Measurements from ENCODE around the gene PAPSS1. TPM values are rescaled to one million over a fixed set of nuclear protein-coding genes. Genes with fewer than 3 reads are reported as not detected.

PAPSS1 gene
- total and polyA plus RNA-seq, 7 donors: 20.6 to 30.0 (median 25.5) TPM

DNA sequence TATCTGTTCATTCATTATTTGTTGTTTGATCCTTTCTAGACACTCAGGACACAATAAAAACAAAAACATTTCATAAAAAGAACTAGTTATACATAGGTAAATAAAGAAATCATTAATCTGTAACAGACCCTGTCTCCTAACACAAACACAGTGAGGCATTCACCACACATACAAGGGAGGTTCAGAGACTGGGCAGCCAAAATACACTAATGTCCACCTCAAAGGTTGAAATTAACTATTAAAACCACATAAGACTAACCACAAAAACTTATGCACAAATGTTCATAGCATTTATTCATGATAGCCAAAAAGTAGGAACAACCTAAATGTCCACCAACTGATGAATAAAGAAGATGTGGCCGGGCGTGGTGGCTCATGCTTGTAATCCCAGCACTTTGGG, 7.8 kb downstream of the PAPSS1 start:
- TF ChIP-seq POLR2AphosphoS5 (IDR thresholded peaks at IDR 0.05) (no peak), EP300 (IDR thresholded peaks at IDR 0.05) (no peak), POLR2A (IDR thresholded peaks at IDR 0.05) (no peak)
- TF ChIP-seq, protein P1, sequence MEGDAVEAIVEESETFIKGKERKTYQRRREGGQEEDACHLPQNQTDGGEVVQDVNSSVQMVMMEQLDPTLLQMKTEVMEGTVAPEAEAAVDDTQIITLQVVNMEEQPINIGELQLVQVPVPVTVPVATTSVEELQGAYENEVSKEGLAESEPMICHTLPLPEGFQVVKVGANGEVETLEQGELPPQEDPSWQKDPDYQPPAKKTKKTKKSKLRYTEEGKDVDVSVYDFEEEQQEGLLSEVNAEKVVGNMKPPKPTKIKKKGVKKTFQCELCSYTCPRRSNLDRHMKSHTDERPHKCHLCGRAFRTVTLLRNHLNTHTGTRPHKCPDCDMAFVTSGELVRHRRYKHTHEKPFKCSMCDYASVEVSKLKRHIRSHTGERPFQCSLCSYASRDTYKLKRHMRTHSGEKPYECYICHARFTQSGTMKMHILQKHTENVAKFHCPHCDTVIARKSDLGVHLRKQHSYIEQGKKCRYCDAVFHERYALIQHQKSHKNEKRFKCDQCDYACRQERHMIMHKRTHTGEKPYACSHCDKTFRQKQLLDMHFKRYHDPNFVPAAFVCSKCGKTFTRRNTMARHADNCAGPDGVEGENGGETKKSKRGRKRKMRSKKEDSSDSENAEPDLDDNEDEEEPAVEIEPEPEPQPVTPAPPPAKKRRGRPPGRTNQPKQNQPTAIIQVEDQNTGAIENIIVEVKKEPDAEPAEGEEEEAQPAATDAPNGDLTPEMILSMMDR (IDR thresholded peaks at IDR 0.05): no peak
- Histone ChIP-seq H3K9me3 (peaks cover 0 to 3% (median 0%) of the 10 kb centered on the region in 4 donors), H3K36me3 (no peaks in the 10 kb centered on the region), H3K4me3 (no peak overlapping the region), H3K27ac (no peak overlapping the region), H3K27me3 (no peaks in the 10 kb centered on the region), H3K4me1 (no peaks in the 10 kb centered on the region)
- intact Hi-C loops (cut with DNase I): loop anchor here (10.0 kb wide), 1 partner anchor 1397 kb away; the partner anchor contains the start of genes AIMP1 and TBCK
- no peak for DNase-seq
- 96 to 98% methylated on average over 2 of the region's 2 CpGs for WGBS, 2 donors

DNA sequence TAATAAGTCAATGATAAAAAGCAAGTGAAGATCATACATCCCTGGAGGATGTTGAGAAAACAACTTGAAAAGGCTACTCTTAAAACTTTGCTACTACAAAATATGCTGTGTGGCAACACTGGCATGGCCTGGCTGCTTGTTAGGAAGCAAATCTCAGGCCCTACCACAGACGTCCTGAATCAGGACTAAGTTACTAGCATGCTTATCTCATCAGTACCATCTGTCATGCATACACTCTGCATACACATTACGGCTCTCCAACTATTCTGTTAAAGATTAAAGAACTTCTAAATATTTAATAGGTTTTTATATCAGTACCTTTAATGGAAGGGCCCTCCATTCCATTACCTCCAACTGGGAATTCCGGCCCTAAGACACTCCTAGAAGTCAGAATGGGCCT, 8.2 kb downstream of the PAPSS1 start:
- H3K4me3 ChIP-seq: no peak overlapping the region
- H3K9me3 ChIP-seq: peaks cover 0 to 6% (median 0%) of the 10 kb centered on the region in 4 donors
- H3K27me3 ChIP-seq: no peaks in the 10 kb centered on the region
- intact Hi-C loops (cut with DNase I): loop anchor here (10.0 kb wide), 1 partner anchor 1397 kb away; the partner anchor contains the start of genes AIMP1 and TBCK
- no peak overlapping the region for H3K27ac ChIP-seq
- no peaks in the 10 kb centered on the region for H3K36me3 ChIP-seq
- TF ChIP-seq POLR2AphosphoS5 (IDR thresholded peaks at IDR 0.05): no peak
- TF ChIP-seq POLR2A (IDR thresholded peaks at IDR 0.05): no peak
- TF ChIP-seq, protein P1 (IDR thresholded peaks at IDR 0.05): no peak
- TF ChIP-seq EP300 (IDR thresholded peaks at IDR 0.05): no peak
- H3K4me1 ChIP-seq: no peaks in the 10 kb centered on the region
- DNase-seq: no peak
- WGBS, 2 donors: 80 to 84% methylated on average over 3 of the region's 3 CpGs

DNA sequence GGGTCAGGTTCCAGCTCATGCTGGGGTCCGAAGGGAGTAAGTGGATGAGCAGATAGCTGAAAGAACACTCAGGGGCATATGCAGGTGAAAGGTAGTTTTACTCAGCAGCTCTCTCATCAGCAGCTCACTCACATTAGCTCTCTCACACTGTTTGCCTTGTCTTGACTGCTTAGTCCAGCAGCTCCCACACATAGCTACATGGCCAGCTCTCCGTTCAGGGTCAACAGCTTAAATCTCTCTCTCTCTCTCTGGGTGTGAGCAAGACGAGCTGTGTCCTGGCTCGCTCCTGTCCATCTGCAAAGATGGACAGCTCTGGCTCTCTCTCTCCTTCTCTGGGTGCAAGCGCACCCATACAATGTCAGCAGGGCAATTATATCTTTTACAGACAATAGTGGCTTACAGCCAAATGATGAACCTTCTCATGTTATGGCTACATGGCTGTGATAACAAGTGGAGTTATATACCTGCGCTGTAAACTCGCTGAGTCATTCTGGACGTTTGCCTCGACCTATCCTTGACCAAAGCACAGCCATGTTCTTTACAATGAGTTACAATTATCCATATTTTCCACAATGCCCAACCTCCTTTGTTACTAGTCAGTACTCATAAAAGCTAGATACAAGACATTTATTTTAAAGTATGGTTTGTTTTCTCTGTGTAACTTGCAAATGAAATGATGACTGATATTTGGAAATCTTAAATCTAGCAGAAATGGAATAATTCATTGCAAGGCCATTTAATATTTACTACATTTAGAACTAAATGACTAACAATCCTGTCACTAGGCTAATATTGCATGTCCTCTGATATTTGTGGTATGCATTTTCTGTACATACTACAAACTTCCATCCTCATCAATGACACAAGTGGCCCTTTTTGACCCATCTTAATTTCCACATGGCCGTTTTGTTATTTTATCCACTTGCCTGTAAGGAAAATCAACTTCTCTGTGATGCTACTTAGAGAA, 9.3 kb downstream of the PAPSS1 start:
- no peak for DNase-seq
- intact Hi-C loops (cut with DNase I): loop anchor here (10.0 kb wide), 1 partner anchor 1396 kb away; the partner anchor contains the start of genes AIMP1 and TBCK
- Histone ChIP-seq H3K9me3 (peaks cover 0 to 9% (median 4%) of the 10 kb centered on the region in 4 donors), H3K36me3 (no peaks in the 10 kb centered on the region), H3K27ac (no peak overlapping the region), H3K4me3 (no peak overlapping the region), H3K27me3 (no peaks in the 10 kb centered on the region), H3K4me1 (no peaks in the 10 kb centered on the region)
- 91 to 92% methylated on average over 10 of the region's 10 CpGs for WGBS, 2 donors
- no peak for TF ChIP-seq POLR2A (IDR thresholded peaks at IDR 0.05)
- no peak for TF ChIP-seq EP300 (IDR thresholded peaks at IDR 0.05)
- no peak for TF ChIP-seq POLR2AphosphoS5 (IDR thresholded peaks at IDR 0.05)
- TF ChIP-seq, protein P1 (IDR thresholded peaks at IDR 0.05): no peak

DNA sequence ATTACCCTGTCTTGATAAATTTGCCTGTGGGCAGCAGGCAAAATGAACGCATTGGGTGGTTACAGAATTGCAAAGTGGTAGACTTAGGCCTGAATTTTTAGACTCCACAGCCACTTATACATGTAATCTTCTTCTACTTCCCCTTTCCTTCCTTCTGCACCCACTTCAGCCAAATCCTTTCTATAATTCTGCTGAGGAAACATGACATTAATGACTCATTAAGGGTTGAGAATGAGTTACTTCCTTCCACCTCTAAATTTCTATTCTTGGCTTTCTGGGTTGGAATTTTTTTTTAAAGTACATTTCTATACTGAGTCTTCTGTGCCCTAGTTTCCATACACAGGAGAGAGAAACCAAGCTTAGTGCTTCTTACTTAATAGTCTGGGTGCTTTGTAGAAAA, 10.1 kb downstream of the PAPSS1 start:
- no peak for TF ChIP-seq POLR2A (IDR thresholded peaks at IDR 0.05)
- TF ChIP-seq, protein P1 (IDR thresholded peaks at IDR 0.05): no peak
- TF ChIP-seq POLR2AphosphoS5 (IDR thresholded peaks at IDR 0.05): no peak
- no peak for TF ChIP-seq EP300 (IDR thresholded peaks at IDR 0.05)
- H3K4me1 ChIP-seq: no peaks in the 10 kb centered on the region
- no peaks in the 10 kb centered on the region for H3K36me3 ChIP-seq
- peaks cover 0 to 10% (median 6%) of the 10 kb centered on the region in 4 donors for H3K9me3 ChIP-seq
- intact Hi-C loops (cut with DNase I): loop anchor here (10.0 kb wide), 1 partner anchor 1395 kb away; the partner anchor contains the start of genes AIMP1 and TBCK
- 82 to 95% methylated on average over 1 of the region's 1 CpG for WGBS, 2 donors
- DNase-seq: no peak
- H3K4me3 ChIP-seq: no peak overlapping the region
- H3K27ac ChIP-seq: no peak overlapping the region
- no peaks in the 10 kb centered on the region for H3K27me3 ChIP-seq
